OCI-LY7 (cell line): ENCODE results near the gene PLEKHA5. TPM values are rescaled to one million over a fixed set of nuclear protein-coding genes. Genes with fewer than 3 reads are reported as not detected.

Experiments
- BruUV-seq: library from RNA; stranded (reverse); fragments of 400-500 nt; replicated peaks from 2 replicates; lab custom pipeline; 2021; lab: Mats Ljungman, UMichigan
- CTCF ChIA-PET: fragments of 300-600 bp; sonication (Branson Sonifier 250); formaldehyde crosslinking; loops from one replicate; lab custom pipeline; 2022; ENCODE audit warnings: antibody characterized with exemption; ENCODE audit not compliant: unreplicated experiment; lab: Charles Lee
- POLR2A ChIA-PET: fragments of 300-600 bp; sonication (Branson Sonifier 250); formaldehyde crosslinking; loops from one replicate; lab custom pipeline; 2022; ENCODE audit warnings: antibody characterized with exemption; lab: Charles Lee
- DNase-seq: peaks from one replicate; pipeline ENCODE4 v3.0.0-alpha.2; 2015; ENCODE audit warnings: low spot score
- H2AFZ ChIP-seq: fragments of 200-600 bp; sonication (generic), shearing (Covaris generic); 2 replicates; pipeline ENCODE4 v1.6.1; 2014; ENCODE audit warnings: mild to moderate bottlenecking, antibody characterized with exemption, low read length, moderate library complexity
- H3K27ac ChIP-seq: fragments of 200-600 bp; sonication (generic); 2 replicates; pipeline ENCODE4 v1.5.1; 2014; ENCODE audit warnings: mixed run types, low read depth, mild to moderate bottlenecking, moderate library complexity, low read length, inconsistent platforms; ENCODE audit not compliant: poor library complexity, severe bottlenecking
- H3K36me3 ChIP-seq: fragments of 200-600 bp; sonication (generic); 2 replicates; pipeline ENCODE4 v1.6.1; 2014; ENCODE audit warnings: mild to moderate bottlenecking, antibody characterized with exemption, low read length, moderate library complexity, mixed read lengths; ENCODE audit not compliant: insufficient read depth
- H3K4me1 ChIP-seq: fragments of 200-600 bp; sonication (generic); 2 replicates; pipeline ENCODE4 v1.5.1; 2014; ENCODE audit warnings: mild to moderate bottlenecking, low read length; ENCODE audit not compliant: insufficient read depth, poor library complexity, severe bottlenecking
- H3K4me2 ChIP-seq: fragments of 200-600 bp; sonication (generic); 2 replicates; pipeline ENCODE4 v1.6.1; 2014; ENCODE audit warnings: mild to moderate bottlenecking, low read length
- H3K4me3 ChIP-seq: fragments of 200-600 bp; sonication (generic); 2 replicates; pipeline ENCODE4 v1.5.1; 2014; ENCODE audit warnings: mild to moderate bottlenecking, low read depth, low read length; ENCODE audit not compliant: poor library complexity, severe bottlenecking
- H3K79me2 ChIP-seq: fragments of 200-600 bp; sonication (generic); 2 replicates; pipeline ENCODE4 v1.6.1; 2016; ENCODE audit warnings: low read depth, mild to moderate bottlenecking, low read length, moderate library complexity, mixed read lengths; ENCODE audit not compliant: insufficient read depth
- H3K9me2 ChIP-seq: fragments of 200-600 bp; sonication (generic); 2 replicates; pipeline ENCODE4 v1.6.1; 2016; ENCODE audit warnings: mild to moderate bottlenecking, low read length, mixed read lengths; ENCODE audit not compliant: insufficient read depth
- H3K9me3 ChIP-seq: fragments of 200-600 bp; sonication (generic); 2 replicates; pipeline ENCODE4 v1.6.1; 2014; ENCODE audit warnings: mild to moderate bottlenecking, mixed run types, low read length, mixed read lengths
- H4K20me1 ChIP-seq: fragments of 200-600 bp; sonication (generic); 2 replicates; pipeline ENCODE4 v1.6.1; 2014; ENCODE audit warnings: mild to moderate bottlenecking, antibody characterized with exemption, low read length, moderate library complexity, mixed read lengths; ENCODE audit not compliant: insufficient read depth
- EZH2phosphoT487 ChIP-seq: fragments of 200-600 bp; sonication (generic); IDR thresholded peaks from 2 replicates; pipeline ENCODE4 v1.6.1; 2018; ENCODE audit warnings: low read depth, borderline replicate concordance, mild to moderate bottlenecking, mixed run types, antibody characterized with exemption, low read length, moderate library complexity, mixed read lengths
- intact Hi-C: fragments of 100-400 bp; cut with micrococcal nuclease; formaldehyde crosslinking; loops from one replicate; pipeline ENCODE4 v1.10.0; 2022; ENCODE audit not compliant: unreplicated experiment
- total RNA-seq, 2 experiments: library from RNA; depleted of rRNA in 1 of 2; stranded (reverse); fragments of >200 nt in 1 of 2; shearing (Covaris generic) in 1 of 2; gene quantifications; 2 replicates each; pipeline ENCODE4 v1.2.3, GENCODE V29; 2014 to 2022
- TF ChIP-seq, protein P1 (sequence below): fragments of 200-600 bp; sonication (generic); conservative IDR thresholded peaks from 2 replicates; pipeline ENCODE4 v1.5.1; 2014; ENCODE audit warnings: mild to moderate bottlenecking, antibody characterized with exemption, low read length, moderate library complexity, mixed read lengths

The PLEKHA5 gene
- total RNA-seq, 2 experiments from 2014 or later = 2.7 TPM; not detected in 1

DNA sequence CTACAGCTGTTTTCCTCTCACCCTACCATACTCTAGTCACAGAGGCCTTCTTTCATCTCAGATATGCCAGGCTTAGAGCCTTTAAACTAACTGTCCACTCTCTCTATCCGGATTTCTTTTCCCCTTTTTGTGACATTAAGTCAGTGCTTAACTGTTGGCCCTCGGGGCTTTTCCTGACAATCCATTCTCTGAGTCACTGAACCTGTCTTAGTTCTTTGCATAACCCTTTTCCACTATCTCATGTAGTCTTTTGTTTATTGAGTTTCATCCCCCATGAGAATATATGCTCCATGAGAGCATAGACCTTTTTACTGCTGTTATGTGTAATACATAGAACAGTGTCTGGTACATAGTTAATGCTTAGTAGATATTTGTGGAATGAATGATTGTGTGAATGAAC, 68.7 kb downstream of the PLEKHA5 start:
- Histone ChIP-seq H4K20me1 (no peaks in the 10 kb centered on the region), H2AFZ (no peak overlapping the region), H3K4me3 (no peak overlapping the region), H3K36me3 (no peaks in the 10 kb centered on the region), H3K9me2 (no peaks in the 10 kb centered on the region), H3K27ac (no peak overlapping the region), H3K4me2 (no peak overlapping the region), H3K4me1 (no peaks in the 10 kb centered on the region), H3K9me3 (no peaks in the 10 kb centered on the region), H3K79me2 (no peaks in the 10 kb centered on the region)
- POLR2A ChIA-PET = no interaction called here
- no peak for TF ChIP-seq EZH2phosphoT487
- TF ChIP-seq, protein P1, sequence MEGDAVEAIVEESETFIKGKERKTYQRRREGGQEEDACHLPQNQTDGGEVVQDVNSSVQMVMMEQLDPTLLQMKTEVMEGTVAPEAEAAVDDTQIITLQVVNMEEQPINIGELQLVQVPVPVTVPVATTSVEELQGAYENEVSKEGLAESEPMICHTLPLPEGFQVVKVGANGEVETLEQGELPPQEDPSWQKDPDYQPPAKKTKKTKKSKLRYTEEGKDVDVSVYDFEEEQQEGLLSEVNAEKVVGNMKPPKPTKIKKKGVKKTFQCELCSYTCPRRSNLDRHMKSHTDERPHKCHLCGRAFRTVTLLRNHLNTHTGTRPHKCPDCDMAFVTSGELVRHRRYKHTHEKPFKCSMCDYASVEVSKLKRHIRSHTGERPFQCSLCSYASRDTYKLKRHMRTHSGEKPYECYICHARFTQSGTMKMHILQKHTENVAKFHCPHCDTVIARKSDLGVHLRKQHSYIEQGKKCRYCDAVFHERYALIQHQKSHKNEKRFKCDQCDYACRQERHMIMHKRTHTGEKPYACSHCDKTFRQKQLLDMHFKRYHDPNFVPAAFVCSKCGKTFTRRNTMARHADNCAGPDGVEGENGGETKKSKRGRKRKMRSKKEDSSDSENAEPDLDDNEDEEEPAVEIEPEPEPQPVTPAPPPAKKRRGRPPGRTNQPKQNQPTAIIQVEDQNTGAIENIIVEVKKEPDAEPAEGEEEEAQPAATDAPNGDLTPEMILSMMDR = no peak
- no peak for DNase-seq
- no TSS peak for BruUV-seq
- CTCF ChIA-PET = no interaction called here
- intact Hi-C loops = no loop called here

DNA sequence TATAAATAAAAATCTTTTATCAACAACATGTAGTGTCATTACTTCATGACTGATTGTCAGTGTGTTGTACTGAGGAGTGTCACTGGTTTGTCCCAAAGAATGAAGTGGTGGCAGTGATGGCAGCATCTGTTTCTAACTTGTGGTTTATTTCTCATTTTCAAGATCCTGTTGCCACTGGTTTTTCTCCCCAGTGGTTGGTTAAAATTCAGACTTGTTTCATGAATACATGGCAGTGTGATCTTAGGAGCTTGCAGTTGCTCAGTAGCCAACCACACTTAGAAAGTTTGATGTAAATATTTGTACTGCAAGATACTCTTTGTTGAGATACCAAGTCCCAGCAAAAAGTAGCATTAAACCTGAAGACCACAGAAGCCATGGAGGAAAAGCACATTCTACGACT, 69.8 kb downstream of the PLEKHA5 start:
- no peaks in the 10 kb centered on the region for H3K79me2 ChIP-seq
- H3K36me3 ChIP-seq = no peaks in the 10 kb centered on the region
- H3K4me3 ChIP-seq = no peak overlapping the region
- intact Hi-C loops = no loop called here
- H3K4me1 ChIP-seq = no peaks in the 10 kb centered on the region
- H4K20me1 ChIP-seq = no peaks in the 10 kb centered on the region
- POLR2A ChIA-PET = interaction anchor here (1.0 kb wide), 1 partner anchor 531 kb away, joined by 3 read pairs; no protein-coding TSS in a partner anchor
- BruUV-seq = no TSS peak
- no peak overlapping the region for H3K27ac ChIP-seq
- H3K9me2 ChIP-seq = no peaks in the 10 kb centered on the region
- CTCF ChIA-PET = no interaction called here
- no peaks in the 10 kb centered on the region for H3K9me3 ChIP-seq
- no peak overlapping the region for H3K4me2 ChIP-seq
- DNase-seq = no peak
- no peak overlapping the region for H2AFZ ChIP-seq
- no peak for TF ChIP-seq EZH2phosphoT487
- TF ChIP-seq, protein P1 = no peak

DNA sequence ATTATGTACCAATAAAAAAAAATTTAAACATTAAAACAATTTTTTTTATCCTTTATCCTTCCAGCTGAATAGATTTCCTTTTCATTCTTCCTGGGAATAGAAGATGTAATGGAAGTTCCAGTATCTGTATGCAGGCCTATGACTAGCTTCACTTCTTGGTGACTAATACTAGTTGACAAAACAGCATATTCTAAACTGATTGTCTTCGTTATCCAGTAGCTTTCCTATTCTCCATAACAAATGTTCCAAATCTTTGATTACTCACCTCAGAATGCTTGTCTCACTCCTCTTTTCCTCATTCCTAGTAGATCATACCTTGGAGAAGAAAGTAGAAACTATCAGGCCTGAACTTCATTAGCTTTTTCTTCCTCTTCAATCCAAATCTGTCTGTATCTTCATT, 70.7 kb downstream of the PLEKHA5 start:
- Histone ChIP-seq H3K79me2 (no peaks in the 10 kb centered on the region), H3K9me3 (no peaks in the 10 kb centered on the region), H3K36me3 (no peaks in the 10 kb centered on the region), H3K27ac (no peak overlapping the region), H3K4me3 (no peak overlapping the region), H3K4me1 (no peaks in the 10 kb centered on the region), H4K20me1 (no peaks in the 10 kb centered on the region), H3K4me2 (no peak overlapping the region), H3K9me2 (no peaks in the 10 kb centered on the region), H2AFZ (no peak overlapping the region)
- ChIA-PET CTCF (no interaction called here), POLR2A (interaction anchor here (1.0 kb wide), 1 partner anchor 531 kb away, joined by 3 read pairs; no protein-coding TSS in a partner anchor)
- TF ChIP-seq, protein P1 = no peak
- TF ChIP-seq EZH2phosphoT487 = no peak
- intact Hi-C loops = no loop called here
- no TSS peak for BruUV-seq
- no peak for DNase-seq
